Measurements from ENCODE around the gene MLLT6.
A peak's percentile ranks its signal among the peaks of the same experiment; 100 is the strongest.

MLLT6 gene

DNA sequence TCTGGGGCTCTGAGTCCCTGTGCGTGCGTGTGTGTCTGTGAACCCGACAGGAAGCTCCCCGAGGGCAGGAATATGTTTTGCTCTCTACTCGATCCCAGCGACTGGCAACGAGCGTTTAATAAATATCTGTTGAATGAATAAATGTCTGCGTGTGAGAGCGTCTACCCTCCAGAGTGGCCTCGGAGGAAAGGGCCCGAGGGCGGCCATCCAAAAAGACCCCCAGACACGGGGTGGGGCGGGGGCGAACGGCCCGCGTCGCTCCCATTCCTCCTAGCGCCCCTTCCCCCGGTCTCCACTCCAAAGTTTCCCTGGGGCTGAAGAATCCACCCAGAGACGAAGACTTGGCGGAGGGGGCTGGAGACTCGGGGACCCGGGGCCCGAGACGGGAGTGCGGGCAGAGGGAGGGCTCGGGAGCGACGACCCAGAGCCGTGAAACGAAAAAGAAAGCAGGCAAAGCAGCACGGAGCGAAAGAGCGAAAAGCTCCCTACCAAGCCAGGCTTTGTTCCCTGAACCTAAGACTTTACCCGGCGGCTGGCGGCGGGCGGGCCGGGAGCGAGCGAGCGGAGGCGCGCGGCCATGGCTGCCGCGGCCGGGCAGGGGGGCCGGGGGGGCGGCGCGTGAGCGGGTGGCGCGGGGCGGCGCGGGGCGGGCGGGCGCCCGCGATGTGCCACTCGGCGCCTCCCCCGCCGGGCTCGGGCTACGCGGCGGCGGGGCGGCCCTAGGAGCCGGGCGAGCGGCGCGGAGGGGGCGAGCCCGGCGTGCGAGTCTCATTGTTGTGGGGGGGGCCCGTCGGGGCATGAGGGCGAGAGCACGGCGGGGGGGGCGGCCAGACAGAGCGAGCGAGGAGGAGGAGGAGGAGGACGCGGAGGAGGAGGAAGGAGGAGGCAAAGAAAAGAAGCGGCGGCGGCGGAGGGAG is at the start of gene MLLT6:
Gene MLLT6 (plus strand): TSS at position 668 of the 917 bp plus-strand sequence. CDS start 360 bp downstream, outside the sequence.
- peak; percentile 81 to 87 for DNase-seq (ENCODE audit: low read depth in 2 of 2)

DNA sequence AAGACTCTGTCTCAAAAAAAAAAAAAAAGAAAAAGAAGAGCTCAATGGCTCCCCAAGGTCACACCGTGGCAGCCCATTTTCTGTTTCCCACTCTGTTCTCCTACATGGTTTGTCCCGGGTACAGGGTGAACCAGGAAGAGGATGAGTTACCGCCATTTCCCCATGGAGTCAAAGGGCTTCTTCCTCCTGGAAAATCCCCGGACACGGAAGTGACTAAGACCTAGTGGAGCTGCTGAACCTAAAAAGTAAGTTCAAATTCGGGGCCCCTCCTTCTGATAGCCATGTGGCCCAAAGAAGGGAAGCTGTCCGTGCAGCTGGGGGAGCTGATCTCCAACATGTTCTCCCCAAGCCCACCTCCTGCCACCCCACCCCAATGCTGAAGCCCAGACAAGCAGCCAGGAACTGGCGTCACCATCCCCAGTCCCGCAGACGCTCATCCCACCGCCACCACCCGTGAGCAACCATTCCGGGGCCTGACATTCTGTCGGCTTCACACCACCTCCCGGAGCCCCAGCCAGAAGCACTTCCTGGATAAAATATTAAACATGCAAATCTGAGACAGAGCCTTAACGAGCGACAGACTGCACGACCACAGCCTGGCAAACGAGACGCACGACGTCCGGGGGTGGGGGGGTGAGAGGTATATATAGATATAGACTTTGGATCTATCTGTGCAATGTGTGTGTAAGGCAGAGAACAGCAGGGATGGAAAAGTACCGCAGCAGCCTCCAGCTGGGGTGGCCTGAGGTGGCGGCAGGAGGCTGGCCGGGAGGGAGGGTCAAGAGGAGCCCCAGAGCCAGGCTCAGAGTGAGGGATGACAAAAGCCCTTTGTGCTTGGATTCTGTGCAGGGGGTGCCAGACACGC is 47.9 kb upstream of the MLLT6 start:
- no peak for DNase-seq (ENCODE audit: low read depth in 2 of 2)

GRCh38 chr17:38657824-38658740 is 47.0 kb upstream of the MLLT6 start:
- DNase-seq (ENCODE audit: low read depth in 2 of 2), result no peak

DNA sequence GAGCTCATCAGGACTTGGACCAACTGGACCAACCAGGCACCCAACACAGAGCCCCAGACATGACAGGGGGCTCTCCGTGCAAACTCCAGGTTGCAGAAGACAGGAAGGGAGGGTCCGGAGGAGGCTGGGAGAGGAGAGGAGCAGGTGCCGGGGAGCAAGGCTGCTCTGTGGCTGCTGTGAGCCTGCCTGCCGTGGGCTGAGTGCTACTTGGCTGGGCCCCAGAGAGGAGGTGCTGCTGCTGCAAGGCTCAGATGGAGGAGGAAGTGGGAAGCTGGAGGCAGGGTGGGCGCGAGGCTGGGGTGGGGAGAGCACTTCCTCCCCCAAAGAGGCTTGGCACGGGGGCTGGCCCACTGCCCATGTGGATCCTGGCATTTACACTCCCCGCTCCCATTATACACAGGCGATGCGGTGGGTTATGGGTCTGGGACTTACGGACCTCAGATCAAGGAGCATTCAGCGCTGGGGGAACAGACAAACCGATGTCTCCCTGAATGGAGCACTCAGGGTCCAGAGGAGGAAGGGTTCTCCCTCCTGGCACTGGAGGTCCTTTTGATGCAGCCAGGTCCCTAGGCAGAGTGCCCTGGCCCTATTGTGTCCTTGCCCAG is 46.2 kb upstream of the MLLT6 start:
- DNase-seq (ENCODE audit: low read depth in 2 of 2), result no peak

GRCh38 chr17:38659415-38659814 is 45.7 kb upstream of the MLLT6 start:
- DNase-seq (ENCODE audit: low read depth in 2 of 2), result no peak

DNA sequence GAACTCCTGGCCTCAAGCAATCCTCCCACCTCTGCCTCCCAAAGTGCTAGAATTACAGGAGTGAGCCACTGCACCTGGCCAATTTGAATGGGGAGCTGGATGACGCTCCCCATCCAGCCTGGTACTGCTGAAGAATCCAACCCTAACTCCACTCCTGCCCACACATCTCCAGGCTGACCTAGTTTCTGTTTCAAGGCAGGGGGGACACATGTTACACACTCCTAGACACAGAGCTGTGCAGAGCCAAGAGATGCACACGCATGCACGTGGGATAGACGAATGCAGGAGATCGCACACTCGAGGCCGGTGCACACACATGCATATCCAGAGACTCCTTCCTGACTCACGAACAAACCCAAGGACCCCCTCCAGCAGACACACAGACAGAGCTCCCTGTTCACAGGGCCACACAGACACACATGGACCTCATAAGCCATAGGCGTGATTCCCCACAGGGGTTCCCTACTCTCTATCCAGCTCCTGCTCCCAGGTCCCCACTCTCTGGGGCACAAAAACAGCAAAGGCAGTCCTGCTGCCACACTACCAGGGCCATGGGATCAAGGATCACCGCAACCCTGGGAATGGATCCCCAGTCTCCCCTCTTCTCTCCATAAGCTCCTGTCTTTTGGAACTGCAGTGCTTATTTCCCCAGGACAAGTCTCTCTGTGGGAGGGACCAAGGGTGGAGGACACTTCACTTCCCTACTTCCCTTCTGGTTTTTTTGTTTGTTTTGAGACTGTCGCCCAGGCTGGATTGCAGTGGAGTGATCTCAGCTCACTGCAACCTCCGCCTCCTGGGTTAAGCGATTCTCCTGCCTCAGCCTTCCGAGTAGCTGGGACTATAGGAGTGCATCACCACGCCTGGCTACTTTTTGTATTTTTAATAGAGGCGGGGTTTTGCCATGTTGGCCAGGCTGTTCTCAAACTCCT is 44.7 kb upstream of the MLLT6 start:
- DNase-seq (ENCODE audit: low read depth in 2 of 2), result no peak

DNA sequence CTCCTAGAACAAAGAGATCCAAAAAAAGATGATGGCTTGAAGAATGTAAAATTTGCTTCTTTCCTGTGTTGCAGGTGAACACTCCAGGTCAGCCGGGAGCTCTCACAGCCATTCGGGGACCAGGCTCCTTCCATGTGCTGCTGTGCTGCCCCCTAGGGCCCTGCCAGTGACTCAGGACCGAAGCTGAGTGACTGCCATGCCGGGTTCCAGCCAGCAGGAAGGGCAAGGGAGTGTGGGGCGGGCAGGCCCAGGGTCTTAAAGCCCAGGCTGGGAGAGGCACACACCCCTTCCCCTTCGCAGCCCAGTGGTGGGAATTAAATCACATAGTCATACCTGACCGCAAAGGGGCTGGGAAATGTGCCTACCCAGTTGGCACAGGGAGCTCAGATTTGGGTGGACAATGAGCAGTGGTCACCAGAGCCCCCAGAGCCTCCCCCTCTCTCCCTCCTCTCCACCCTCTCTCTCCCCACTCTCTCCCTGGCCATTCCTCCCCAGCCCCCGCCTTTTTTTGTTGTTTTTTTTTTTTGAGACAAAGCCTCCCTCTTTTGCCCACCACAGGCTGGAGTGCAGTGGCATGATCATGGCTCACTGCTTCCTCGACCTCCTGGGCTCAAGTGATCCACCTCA is 41.8 kb upstream of the MLLT6 start:
- DNase-seq (ENCODE audit: low read depth in 2 of 2), result peak in 1 of 2 donors; percentile 17

GRCh38 chr17:38663964-38664644 is 41.0 kb upstream of the MLLT6 start:
- no peak for DNase-seq (ENCODE audit: low read depth in 2 of 2)

DNA sequence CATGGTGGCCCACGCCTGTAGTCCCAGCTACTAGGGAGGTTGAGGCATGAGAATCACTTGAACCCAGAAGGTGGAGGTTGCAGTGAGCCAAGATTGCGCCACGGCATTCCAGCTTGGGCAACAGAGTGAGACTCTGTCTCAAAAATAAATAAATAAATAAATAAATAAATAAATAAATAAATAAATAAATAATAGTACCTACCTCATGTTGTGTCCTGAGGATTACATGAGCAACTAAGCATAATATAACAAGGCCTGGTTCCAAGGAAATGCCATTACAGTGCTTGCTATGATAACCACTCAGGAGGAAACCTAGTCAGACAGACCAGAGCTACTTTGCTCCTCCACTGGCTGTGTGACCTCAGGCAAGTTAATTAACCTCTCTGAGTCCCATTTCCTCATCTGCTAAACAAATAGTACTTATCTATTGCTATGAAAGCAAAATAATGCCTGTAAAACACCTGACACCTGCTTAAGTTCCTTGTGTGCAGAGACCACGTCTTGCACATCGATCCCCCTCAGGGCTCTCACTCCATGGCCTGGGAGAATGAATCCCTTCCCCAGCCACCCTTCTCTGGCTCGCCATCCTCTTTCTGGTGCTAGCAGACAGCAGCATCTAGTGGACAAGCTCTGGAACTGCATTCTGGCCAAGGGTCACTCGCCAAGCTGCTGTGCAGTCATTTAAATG is 37.8 kb upstream of the MLLT6 start:
- peak; percentile 16 to 40 for DNase-seq (ENCODE audit: low read depth in 2 of 2)

DNA sequence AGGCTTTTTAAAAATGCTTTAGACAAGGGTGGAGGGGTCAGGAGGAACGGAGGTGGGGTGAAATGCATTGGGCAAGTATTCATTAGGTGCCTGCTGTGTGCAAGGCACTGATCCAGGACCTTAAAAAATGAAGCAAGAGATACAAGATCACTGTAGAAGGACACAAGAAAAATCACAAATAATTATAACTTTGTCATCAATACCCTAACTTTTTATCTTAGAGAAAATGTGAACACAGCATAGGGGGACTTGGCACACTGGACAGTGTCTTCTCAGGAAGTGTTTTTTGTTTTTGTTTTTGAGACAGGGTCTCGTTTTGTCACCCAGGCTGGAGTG is 37.3 kb upstream of the MLLT6 start:
- DNase-seq (ENCODE audit: low read depth in 2 of 2), result no peak

DNA sequence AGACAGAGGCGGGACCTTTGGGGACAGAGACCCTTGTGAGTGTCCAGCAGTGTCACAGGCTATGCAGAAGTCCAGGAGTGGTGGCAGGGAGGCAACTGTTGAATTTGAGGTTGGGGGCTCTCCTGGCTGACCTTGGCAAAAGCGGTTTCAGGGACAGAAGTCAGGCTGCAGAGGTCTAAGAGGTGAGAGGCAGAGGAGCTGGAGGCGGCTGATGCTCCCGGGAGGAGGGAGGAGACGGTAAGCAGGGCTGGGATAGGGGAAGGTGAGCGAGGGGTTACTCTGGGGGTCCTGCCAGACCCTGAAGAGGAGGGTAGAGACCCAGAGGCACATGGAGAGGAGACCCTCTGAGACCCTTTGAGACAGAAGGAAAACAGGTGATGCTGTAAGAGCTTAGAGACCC is 35.6 kb upstream of the MLLT6 start:
- DNase-seq (ENCODE audit: low read depth in 2 of 2), result no peak

- no peak for DNase-seq (ENCODE audit: low read depth in 2 of 2)
Measured at GRCh38 chr17:38671939-38672720, 32.9 kb upstream of the MLLT6 start.

GRCh38 chr17:38672788-38673706 is 32.0 kb upstream of the MLLT6 start:
- no peak for DNase-seq (ENCODE audit: low read depth in 2 of 2)

DNA sequence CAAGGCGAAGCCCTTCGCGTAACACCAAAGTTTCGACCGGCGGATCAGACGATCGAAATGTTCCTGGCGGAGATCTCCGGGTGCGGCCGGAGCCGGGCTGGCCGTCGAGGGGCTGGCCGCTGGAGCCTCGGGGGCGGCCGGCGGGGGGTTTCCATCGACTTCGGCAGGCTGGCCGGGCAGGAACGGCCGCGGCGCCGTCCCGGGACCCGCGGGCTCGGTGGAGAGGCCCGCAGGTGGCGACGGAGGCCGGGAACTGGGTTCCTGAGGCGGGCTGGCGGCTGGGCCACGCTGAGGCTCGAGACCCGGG is 31.4 kb upstream of the MLLT6 start:
- DNase-seq (ENCODE audit: low read depth in 2 of 2), result no peak

- DNase-seq (ENCODE audit: low read depth in 2 of 2), result peak in 1 of 2 donors; percentile 23
Measured at GRCh38 chr17:38674014-38674748, 30.9 kb upstream of the MLLT6 start.
